IMR-90 (cell line): ENCODE measurements around the gene PIGP.

Experiments
- BHLHE40 ChIP-seq: fragments of 150-350 bp; IDR thresholded peaks from 2 replicates; pipeline ENCODE4 v1.6.1; 2016; ENCODE audit warnings: mild to moderate bottlenecking, low read depth, low read length
- CTCF ChIP-seq: conservative IDR thresholded peaks from 2 replicates; pipeline ENCODE4 v1.5.1; 2012; ENCODE audit warnings: mild to moderate bottlenecking, low read depth, low read length, improper control_type of control experiment
- ELK1 ChIP-seq: fragments of 150-350 bp; IDR thresholded peaks from 2 replicates; pipeline ENCODE4 v1.6.1; 2016; ENCODE audit warnings: low read depth, mild to moderate bottlenecking, low read length, moderate library complexity, borderline replicate concordance
- FOS ChIP-seq: fragments of 150-350 bp; IDR thresholded peaks from 2 replicates; pipeline ENCODE4 v1.6.1; 2016; ENCODE audit warnings: low read depth, low read length
- MAFK ChIP-seq: IDR thresholded peaks from 2 replicates; pipeline ENCODE4 v1.6.1; 2012; ENCODE audit warnings: low read depth, low read length, improper control_type of control experiment
- POLR2A ChIP-seq: IDR thresholded peaks from 2 replicates; pipeline ENCODE4 v1.6.1; 2012; ENCODE audit warnings: mild to moderate bottlenecking, low read depth, low read length
- RAD21 ChIP-seq: IDR thresholded peaks from 2 replicates; pipeline ENCODE4 v1.6.1; 2012; ENCODE audit warnings: low read length, improper control_type of control experiment
- TF ChIP-seq, protein P1 (sequence below): fragments of 150-350 bp; IDR thresholded peaks from 2 replicates; pipeline ENCODE4 v1.6.1; 2017; ENCODE audit warnings: mild to moderate bottlenecking, antibody characterized with exemption, low read length, low read depth

- TF ChIP-seq CTCF (no peak), ELK1 (no peak), MAFK (no peak), RAD21 (no peak), POLR2A (no peak), BHLHE40 (no peak), FOS (no peak)
- TF ChIP-seq, protein P1, sequence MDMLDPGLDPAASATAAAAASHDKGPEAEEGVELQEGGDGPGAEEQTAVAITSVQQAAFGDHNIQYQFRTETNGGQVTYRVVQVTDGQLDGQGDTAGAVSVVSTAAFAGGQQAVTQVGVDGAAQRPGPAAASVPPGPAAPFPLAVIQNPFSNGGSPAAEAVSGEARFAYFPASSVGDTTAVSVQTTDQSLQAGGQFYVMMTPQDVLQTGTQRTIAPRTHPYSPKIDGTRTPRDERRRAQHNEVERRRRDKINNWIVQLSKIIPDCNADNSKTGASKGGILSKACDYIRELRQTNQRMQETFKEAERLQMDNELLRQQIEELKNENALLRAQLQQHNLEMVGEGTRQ = no peak
Measured at GRCh38 chr21:37074197-37074510, 1.3 kb upstream of the PIGP start.
